ENCODE data around the gene PDZD7. TPM values are rescaled to one million over a fixed set of nuclear protein-coding genes. Genes with fewer than 3 reads are reported as not detected.

The PDZD7 gene
- polyA plus RNA-seq, 1 of the 3 experiments (the other 2 are of a cell fraction), result 1.9 TPM

DNA sequence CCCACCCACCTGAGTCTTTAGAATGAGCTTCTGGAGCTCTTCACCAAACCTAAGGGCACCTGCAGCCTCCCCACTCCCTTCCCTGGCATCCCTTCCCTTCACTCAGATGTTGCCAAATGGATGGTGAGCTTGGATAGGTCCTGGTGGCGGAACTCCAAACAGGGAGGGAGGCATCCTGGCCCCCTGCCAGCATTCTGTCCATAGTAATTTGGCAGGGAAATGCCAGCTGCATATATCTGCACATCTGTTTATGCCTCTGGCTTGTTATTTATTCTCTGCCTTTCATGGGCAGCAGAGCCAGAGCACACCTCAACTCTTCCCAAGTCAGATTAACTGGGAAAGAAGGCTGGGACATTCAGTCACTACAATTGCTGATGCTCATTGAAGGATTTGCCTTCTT, 48.9 kb upstream of the PDZD7 start:
- H3K9me2 ChIP-seq, result no peaks in the 10 kb centered on the region
- peak; percentile 52 for TF ChIP-seq TCF12 (IDR thresholded peaks at IDR 0.05)
- TF ChIP-seq NFIC (IDR thresholded peaks at IDR 0.05; ENCODE audit: borderline replicate concordance), result peak; percentile 43; the same call in 1 of the 2 replicates
- TF ChIP-seq, protein P1, sequence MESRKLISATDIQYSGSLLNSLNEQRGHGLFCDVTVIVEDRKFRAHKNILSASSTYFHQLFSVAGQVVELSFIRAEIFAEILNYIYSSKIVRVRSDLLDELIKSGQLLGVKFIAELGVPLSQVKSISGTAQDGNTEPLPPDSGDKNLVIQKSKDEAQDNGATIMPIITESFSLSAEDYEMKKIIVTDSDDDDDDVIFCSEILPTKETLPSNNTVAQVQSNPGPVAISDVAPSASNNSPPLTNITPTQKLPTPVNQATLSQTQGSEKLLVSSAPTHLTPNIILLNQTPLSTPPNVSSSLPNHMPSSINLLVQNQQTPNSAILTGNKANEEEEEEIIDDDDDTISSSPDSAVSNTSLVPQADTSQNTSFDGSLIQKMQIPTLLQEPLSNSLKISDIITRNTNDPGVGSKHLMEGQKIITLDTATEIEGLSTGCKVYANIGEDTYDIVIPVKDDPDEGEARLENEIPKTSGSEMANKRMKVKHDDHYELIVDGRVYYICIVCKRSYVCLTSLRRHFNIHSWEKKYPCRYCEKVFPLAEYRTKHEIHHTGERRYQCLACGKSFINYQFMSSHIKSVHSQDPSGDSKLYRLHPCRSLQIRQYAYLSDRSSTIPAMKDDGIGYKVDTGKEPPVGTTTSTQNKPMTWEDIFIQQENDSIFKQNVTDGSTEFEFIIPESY (IDR thresholded peaks at IDR 0.05; ENCODE audit: borderline replicate concordance, low read depth), result no peak
- TF ChIP-seq CHD2 (IDR thresholded peaks at IDR 0.05; ENCODE audit: low read length, partially characterized antibody), result peak; percentile 75
- TF ChIP-seq RCOR1 (IDR thresholded peaks at IDR 0.05; ENCODE audit: low read length), result peak; percentile 98
- TF ChIP-seq GATA2 (CRISPR knock-in tag; IDR thresholded peaks at IDR 0.05), result peak; percentile 88
- TF ChIP-seq, protein P2, sequence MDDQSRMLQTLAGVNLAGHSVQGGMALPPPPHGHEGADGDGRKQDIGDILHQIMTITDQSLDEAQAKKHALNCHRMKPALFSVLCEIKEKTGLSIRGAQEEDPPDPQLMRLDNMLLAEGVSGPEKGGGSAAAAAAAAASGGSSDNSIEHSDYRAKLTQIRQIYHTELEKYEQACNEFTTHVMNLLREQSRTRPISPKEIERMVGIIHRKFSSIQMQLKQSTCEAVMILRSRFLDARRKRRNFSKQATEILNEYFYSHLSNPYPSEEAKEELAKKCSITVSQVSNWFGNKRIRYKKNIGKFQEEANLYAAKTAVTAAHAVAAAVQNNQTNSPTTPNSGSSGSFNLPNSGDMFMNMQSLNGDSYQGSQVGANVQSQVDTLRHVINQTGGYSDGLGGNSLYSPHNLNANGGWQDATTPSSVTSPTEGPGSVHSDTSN (IDR thresholded peaks at IDR 0.05), result peak; percentile 24; the same call in 1 of the 2 replicates
- no peak for TF ChIP-seq POLR2AphosphoS5 (IDR thresholded peaks at IDR 0.05; ENCODE audit: low read depth, low read length)
- no peak for TF ChIP-seq JUND (IDR thresholded peaks at IDR 0.05)
- no peak for TF ChIP-seq RFX5 (IDR thresholded peaks at IDR 0.05; ENCODE audit: low read length)
- peak in 1 of 2 experiments; percentile 89; a peak in 2 of 4 replicates for TF ChIP-seq EP300 (IDR thresholded peaks at IDR 0.05; ENCODE audit: borderline replicate concordance in 1 of 2, low read depth in 1 of 2, low read length in 1 of 2)
- peak; percentile 91 for TF ChIP-seq FOXJ3 (CRISPR knock-in tag; IDR thresholded peaks at IDR 0.05)
- POLR2A ChIA-PET, result interaction anchor here (0.5 to 0.8 kb wide), 2 partner anchors 8 to 706 kb away, joined by 3 read pairs; no protein-coding TSS in a partner anchor

DNA sequence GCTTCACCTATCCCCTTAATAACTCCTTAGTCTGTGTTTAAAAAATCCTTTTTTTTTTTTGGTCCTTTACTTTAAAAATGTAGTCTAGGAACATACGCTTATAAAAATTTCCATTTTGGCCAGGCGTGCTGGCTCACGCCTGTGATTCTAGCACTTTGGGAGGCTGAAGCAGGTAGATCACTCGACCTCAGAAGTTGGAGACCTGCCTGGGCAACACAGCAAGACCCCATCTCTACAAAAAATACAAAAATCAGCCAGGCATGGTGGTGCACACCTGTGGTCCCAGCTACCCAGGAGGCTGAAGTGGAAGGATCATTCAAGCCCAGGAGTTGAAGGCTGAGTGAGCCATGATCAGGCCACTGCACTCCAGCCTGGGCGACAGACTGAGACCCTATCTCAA, 45.7 kb upstream of the PDZD7 start:
- WGBS (ENCODE audit: low lambda C conversion rate), result 55% methylated on average over 5 of the region's 5 CpGs
- Histone ChIP-seq H3K9me3 (no peaks in the 10 kb centered on the region), H3K4me2 (no peak overlapping the region), H3K4me3 (ENCODE audit: low read depth in 2 of 2, low read length in 1 of 2) (no peak overlapping the region), H3K9me2 (no peaks in the 10 kb centered on the region), H3K79me2 (ENCODE audit: insufficient read depth) (no peaks in the 10 kb centered on the region), H3K9ac (no peak overlapping the region), H3K36me3 (replicated peaks in 1 of 2; ENCODE audit: control insufficient read depth in 1 of 2, insufficient read depth in 2 of 2, low read length in 1 of 2) (no peaks in the 10 kb centered on the region), H3K27ac (ENCODE audit: low read depth in 2 of 2, low read length in 1 of 2) (no peak overlapping the region), H3K27me3 (ENCODE audit: insufficient read depth) (peaks cover 34% of the 10 kb centered on the region; the same call in 1 of the 2 replicates), H2AFZ (ENCODE audit: low read depth) (no peak overlapping the region), H4K20me1 (ENCODE audit: insufficient read depth) (no peaks in the 10 kb centered on the region), H3K4me1 (ENCODE audit: control insufficient read depth in 1 of 2, insufficient read depth in 2 of 2, low read depth in 1 of 2, low read length in 1 of 2) (peaks cover 0 to 16% of the 10 kb centered on the region in 2 experiments; a peak in 1 of 4 replicates), H3F3A (replicated peaks; ENCODE audit: insufficient read depth) (no peaks in the 10 kb centered on the region)
- ChIA-PET CTCF (interaction anchor here (0.7 to 32.9 kb wide), 11 partner anchors 9 to 176 kb away, joined by 3 to 972 read pairs (median 5); partner anchors contain the start of gene TLX1), POLR2A (no interaction called here)
- TF ChIP-seq RFX5 (IDR thresholded peaks at IDR 0.05; ENCODE audit: low read length) (no peak), GATA2 (CRISPR knock-in tag; IDR thresholded peaks at IDR 0.05) (no peak), NRF1 (IDR thresholded peaks at IDR 0.05; ENCODE audit: low read depth, low read length) (no peak), YY1 (IDR thresholded peaks at IDR 0.05; ENCODE audit: low read depth) (no peak), POLR2AphosphoS5 (IDR thresholded peaks at IDR 0.05; ENCODE audit: low read depth, low read length) (no peak)
- no peak for DNase-seq

More for the DNA sequence above, 48.9 kb upstream of the PDZD7 start:
- peak; percentile 82 for DNase-seq
- H3F3A ChIP-seq (replicated peaks; ENCODE audit: insufficient read depth), result no peaks in the 10 kb centered on the region
- peaks cover 0 to 19% of the 10 kb centered on the region in 2 experiments; a peak in 1 of 4 replicates for H3K4me1 ChIP-seq (ENCODE audit: control insufficient read depth in 1 of 2, insufficient read depth in 2 of 2, low read depth in 1 of 2, low read length in 1 of 2)
- no peaks in the 10 kb centered on the region for H3K36me3 ChIP-seq (replicated peaks in 1 of 2; ENCODE audit: control insufficient read depth in 1 of 2, insufficient read depth in 2 of 2, low read length in 1 of 2)
- H3K27me3 ChIP-seq (ENCODE audit: insufficient read depth), result peaks cover 31% of the 10 kb centered on the region; the same call in 1 of the 2 replicates
- H2AFZ ChIP-seq (ENCODE audit: low read depth), result no peak overlapping the region
- 14% methylated on average over 1 of the region's 1 CpG for WGBS (ENCODE audit: low lambda C conversion rate)
- H3K9ac ChIP-seq, result no peak overlapping the region
- H3K4me2 ChIP-seq, result no peak overlapping the region
- no peaks in the 10 kb centered on the region for H3K79me2 ChIP-seq (ENCODE audit: insufficient read depth)
- no peaks in the 10 kb centered on the region for H3K9me3 ChIP-seq
- no peaks in the 10 kb centered on the region for H4K20me1 ChIP-seq (ENCODE audit: insufficient read depth)
- H3K27ac ChIP-seq (ENCODE audit: low read depth in 2 of 2, low read length in 1 of 2), result no peak overlapping the region
- H3K4me3 ChIP-seq (ENCODE audit: low read depth in 2 of 2, low read length in 1 of 2), result no peak overlapping the region
- CTCF ChIA-PET, result interaction anchor here (0.8 to 32.9 kb wide), 9 partner anchors 9 to 60 kb away, joined by 4 to 972 read pairs (median 13); partner anchors contain the start of gene TLX1
